ENCODE measurements around the gene FGF12.
"Not testable (repeated sequence)": the region's sequence is repeated elsewhere in the genome, so short reads cannot be mapped to it uniquely, and the experiment has no call there.

FGF12 gene

GRCh38 chr3:192576704-192577103 is 150.6 kb downstream of the FGF12 start:
- not testable (repeated sequence) for DNase-seq

GRCh38 chr3:192575879-192576506 is 151.3 kb downstream of the FGF12 start:
- no peak for DNase-seq

- DNase-seq: no peak
Measured at GRCh38 chr3:192573240-192573639, 154.1 kb downstream of the FGF12 start.

GRCh38 chr3:192570821-192571791 is 156.2 kb downstream of the FGF12 start:
- peak; percentile 72 for DNase-seq

- no peak for DNase-seq
Measured at GRCh38 chr3:192570315-192570714, 157.0 kb downstream of the FGF12 start.

GRCh38 chr3:192566706-192567290 is 160.5 kb downstream of the FGF12 start:
- peak; percentile 75 for DNase-seq

GRCh38 chr3:192564611-192565010 is 162.7 kb downstream of the FGF12 start:
- no peak for DNase-seq

- DNase-seq: no peak
Measured at GRCh38 chr3:192563417-192563816, 163.9 kb downstream of the FGF12 start.

- DNase-seq: no peak
Measured at GRCh38 chr3:192553707-192554106, 173.6 kb downstream of the FGF12 start.

GRCh38 chr3:192550356-192550755 is 177.0 kb downstream of the FGF12 start:
- no peak for DNase-seq

- no peak for DNase-seq
Measured at GRCh38 chr3:192545333-192545732, 182.0 kb downstream of the FGF12 start.

GRCh38 chr3:192543163-192543562 is 184.2 kb downstream of the FGF12 start:
- no peak for DNase-seq

GRCh38 chr3:192516820-192517219 is 210.5 kb downstream of the FGF12 start:
- DNase-seq: no peak

GRCh38 chr3:192515664-192516045 is 211.7 kb downstream of the FGF12 start:
- DNase-seq: no peak

GRCh38 chr3:192514754-192515663 is 212.3 kb downstream of the FGF12 start:
- DNase-seq: peak; percentile 96

- DNase-seq: peak; percentile 76
Measured at GRCh38 chr3:192514081-192514753, 213.1 kb downstream of the FGF12 start.

GRCh38 chr3:192505731-192506130 is 221.6 kb downstream of the FGF12 start:
- no peak for DNase-seq

- no peak for DNase-seq
Measured at GRCh38 chr3:192501401-192501800, 225.9 kb downstream of the FGF12 start.

- no peak for DNase-seq
Measured at GRCh38 chr3:192496905-192497587, 230.3 kb downstream of the FGF12 start.

- DNase-seq: peak; percentile 83
Measured at GRCh38 chr3:192494174-192494573, 233.2 kb downstream of the FGF12 start.

- no peak for DNase-seq
Measured at GRCh38 chr3:192490720-192491119, 236.6 kb downstream of the FGF12 start.
